ENCODE data around the gene ZBED4. TPM values are rescaled to one million over a fixed set of nuclear protein-coding genes. Genes with fewer than 3 reads are reported as not detected.

The ZBED4 gene
- total and polyA plus RNA-seq, 2 of the 13 experiments (the other 11 are each of a cell fraction or from before 2014, with no cell fraction given) = 5.4 to 9.6 TPM

DNA sequence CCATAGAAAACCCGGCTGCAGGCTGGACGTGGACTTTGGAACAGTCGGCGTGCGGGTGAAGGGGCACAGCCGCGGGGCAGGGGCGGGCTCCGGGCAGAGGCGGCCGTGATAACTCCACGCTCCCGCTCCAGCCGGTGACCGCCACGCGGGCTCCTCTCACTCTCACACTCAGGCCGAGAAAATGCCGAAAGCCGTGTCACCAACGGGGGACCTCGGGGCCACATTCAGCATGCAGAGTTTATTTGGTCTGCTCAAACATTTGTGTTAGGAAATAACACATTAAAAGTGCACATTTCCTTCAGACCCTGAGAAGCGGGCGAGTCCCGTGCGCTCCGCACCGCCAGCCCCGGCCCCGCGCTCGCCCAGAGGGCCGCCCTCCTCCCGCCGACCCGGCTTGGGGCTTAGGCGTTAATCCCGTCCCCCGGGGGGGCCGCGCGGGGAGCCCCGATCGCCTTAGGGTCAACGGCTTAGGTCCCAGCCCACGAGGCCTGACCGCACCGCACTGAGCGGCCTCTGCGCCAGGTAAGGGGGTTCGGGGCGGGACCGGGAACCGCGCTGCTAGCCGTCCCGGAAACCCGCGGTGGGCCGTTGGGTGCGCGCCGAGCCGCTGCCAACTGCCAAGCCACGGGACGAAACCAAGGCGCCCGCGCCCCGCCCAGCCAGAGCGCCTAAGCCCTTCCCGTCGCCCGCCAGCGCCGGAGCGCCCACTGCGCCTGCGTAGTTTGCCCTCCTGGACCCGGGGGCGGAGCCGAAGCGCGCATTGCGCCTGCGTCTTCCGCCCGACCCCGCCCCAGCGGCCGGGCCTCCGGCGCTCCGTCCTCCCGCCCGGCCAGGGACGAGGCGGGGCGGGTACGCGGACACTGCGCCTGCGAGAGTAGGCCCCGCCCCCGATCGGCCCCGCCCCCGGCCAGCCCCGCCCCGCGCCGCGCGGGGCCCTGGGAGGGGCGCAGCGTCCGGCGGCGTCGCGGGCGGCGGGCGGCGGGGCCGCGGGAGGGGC lies at the start of gene ZBED4 (continued):
- TF ChIP-seq, protein P1, sequence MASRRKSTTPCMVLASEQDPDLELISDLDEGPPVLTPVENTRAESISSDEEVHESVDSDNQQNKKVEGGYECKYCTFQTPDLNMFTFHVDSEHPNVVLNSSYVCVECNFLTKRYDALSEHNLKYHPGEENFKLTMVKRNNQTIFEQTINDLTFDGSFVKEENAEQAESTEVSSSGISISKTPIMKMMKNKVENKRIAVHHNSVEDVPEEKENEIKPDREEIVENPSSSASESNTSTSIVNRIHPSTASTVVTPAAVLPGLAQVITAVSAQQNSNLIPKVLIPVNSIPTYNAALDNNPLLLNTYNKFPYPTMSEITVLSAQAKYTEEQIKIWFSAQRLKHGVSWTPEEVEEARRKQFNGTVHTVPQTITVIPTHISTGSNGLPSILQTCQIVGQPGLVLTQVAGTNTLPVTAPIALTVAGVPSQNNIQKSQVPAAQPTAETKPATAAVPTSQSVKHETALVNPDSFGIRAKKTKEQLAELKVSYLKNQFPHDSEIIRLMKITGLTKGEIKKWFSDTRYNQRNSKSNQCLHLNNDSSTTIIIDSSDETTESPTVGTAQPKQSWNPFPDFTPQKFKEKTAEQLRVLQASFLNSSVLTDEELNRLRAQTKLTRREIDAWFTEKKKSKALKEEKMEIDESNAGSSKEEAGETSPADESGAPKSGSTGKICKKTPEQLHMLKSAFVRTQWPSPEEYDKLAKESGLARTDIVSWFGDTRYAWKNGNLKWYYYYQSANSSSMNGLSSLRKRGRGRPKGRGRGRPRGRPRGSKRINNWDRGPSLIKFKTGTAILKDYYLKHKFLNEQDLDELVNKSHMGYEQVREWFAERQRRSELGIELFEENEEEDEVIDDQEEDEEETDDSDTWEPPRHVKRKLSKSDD (CRISPR knock-in tag; IDR thresholded peaks at IDR 0.05; ENCODE audit: low read depth) = peak; percentile 84; the same call in 1 of the 2 replicates
- TF ChIP-seq ZNF232 (CRISPR knock-in tag; IDR thresholded peaks at IDR 0.05; ENCODE audit: borderline replicate concordance) = 0 out of 2 replicates have a peak, but pooled peaks have one; percentile 37
- TF ChIP-seq, protein P2, sequence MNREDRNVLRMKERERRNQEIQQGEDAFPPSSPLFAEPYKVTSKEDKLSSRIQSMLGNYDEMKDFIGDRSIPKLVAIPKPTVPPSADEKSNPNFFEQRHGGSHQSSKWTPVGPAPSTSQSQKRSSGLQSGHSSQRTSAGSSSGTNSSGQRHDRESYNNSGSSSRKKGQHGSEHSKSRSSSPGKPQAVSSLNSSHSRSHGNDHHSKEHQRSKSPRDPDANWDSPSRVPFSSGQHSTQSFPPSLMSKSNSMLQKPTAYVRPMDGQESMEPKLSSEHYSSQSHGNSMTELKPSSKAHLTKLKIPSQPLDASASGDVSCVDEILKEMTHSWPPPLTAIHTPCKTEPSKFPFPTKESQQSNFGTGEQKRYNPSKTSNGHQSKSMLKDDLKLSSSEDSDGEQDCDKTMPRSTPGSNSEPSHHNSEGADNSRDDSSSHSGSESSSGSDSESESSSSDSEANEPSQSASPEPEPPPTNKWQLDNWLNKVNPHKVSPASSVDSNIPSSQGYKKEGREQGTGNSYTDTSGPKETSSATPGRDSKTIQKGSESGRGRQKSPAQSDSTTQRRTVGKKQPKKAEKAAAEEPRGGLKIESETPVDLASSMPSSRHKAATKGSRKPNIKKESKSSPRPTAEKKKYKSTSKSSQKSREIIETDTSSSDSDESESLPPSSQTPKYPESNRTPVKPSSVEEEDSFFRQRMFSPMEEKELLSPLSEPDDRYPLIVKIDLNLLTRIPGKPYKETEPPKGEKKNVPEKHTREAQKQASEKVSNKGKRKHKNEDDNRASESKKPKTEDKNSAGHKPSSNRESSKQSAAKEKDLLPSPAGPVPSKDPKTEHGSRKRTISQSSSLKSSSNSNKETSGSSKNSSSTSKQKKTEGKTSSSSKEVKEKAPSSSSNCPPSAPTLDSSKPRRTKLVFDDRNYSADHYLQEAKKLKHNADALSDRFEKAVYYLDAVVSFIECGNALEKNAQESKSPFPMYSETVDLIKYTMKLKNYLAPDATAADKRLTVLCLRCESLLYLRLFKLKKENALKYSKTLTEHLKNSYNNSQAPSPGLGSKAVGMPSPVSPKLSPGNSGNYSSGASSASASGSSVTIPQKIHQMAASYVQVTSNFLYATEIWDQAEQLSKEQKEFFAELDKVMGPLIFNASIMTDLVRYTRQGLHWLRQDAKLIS (CRISPR knock-in tag; IDR thresholded peaks at IDR 0.05) = no peak
- TF ChIP-seq, protein P3, sequence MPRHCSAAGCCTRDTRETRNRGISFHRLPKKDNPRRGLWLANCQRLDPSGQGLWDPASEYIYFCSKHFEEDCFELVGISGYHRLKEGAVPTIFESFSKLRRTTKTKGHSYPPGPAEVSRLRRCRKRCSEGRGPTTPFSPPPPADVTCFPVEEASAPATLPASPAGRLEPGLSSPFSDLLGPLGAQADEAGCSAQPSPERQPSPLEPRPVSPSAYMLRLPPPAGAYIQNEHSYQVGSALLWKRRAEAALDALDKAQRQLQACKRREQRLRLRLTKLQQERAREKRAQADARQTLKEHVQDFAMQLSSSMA (CRISPR knock-in tag; IDR thresholded peaks at IDR 0.05) = 0 out of 2 replicates have a peak, but pooled peaks have one; percentile 65
- TF ChIP-seq, protein P4, sequence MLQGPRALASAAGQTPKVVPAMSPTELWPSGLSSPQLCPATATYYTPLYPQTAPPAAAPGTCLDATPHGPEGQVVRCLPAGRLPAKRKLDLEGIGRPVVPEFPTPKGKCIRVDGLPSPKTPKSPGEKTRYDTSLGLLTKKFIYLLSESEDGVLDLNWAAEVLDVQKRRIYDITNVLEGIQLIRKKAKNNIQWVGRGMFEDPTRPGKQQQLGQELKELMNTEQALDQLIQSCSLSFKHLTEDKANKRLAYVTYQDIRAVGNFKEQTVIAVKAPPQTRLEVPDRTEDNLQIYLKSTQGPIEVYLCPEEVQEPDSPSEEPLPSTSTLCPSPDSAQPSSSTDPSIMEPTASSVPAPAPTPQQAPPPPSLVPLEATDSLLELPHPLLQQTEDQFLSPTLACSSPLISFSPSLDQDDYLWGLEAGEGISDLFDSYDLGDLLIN (CRISPR knock-in tag; IDR thresholded peaks at IDR 0.05; ENCODE audit: borderline replicate concordance) = no peak
- TF ChIP-seq, protein P5, sequence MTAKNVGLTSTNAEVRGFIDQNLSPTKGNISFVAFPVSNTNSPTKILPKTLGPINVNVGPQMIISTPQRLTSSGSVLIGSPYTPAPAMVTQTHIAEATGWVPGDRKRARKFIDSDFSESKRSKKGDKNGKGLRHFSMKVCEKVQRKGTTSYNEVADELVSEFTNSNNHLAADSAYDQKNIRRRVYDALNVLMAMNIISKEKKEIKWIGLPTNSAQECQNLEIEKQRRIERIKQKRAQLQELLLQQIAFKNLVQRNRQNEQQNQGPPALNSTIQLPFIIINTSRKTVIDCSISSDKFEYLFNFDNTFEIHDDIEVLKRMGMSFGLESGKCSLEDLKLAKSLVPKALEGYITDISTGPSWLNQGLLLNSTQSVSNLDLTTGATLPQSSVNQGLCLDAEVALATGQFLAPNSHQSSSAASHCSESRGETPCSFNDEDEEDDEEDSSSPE (CRISPR knock-in tag; IDR thresholded peaks at IDR 0.05) = 0 out of 2 replicates have a peak, but pooled peaks have one; percentile 28
- TF ChIP-seq ZNF530 (CRISPR knock-in tag; IDR thresholded peaks at IDR 0.05; ENCODE audit: low read depth) = peak; percentile 87; the same call in 1 of the 2 replicates
- TF ChIP-seq CCDC6 (CRISPR knock-in tag; IDR thresholded peaks at IDR 0.05) = no peak
- TF ChIP-seq, protein P6, sequence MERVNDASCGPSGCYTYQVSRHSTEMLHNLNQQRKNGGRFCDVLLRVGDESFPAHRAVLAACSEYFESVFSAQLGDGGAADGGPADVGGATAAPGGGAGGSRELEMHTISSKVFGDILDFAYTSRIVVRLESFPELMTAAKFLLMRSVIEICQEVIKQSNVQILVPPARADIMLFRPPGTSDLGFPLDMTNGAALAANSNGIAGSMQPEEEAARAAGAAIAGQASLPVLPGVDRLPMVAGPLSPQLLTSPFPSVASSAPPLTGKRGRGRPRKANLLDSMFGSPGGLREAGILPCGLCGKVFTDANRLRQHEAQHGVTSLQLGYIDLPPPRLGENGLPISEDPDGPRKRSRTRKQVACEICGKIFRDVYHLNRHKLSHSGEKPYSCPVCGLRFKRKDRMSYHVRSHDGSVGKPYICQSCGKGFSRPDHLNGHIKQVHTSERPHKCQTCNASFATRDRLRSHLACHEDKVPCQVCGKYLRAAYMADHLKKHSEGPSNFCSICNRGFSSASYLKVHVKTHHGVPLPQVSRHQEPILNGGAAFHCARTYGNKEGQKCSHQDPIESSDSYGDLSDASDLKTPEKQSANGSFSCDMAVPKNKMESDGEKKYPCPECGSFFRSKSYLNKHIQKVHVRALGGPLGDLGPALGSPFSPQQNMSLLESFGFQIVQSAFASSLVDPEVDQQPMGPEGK (CRISPR knock-in tag; IDR thresholded peaks at IDR 0.05) = peak; percentile 89
- no peak for TF ChIP-seq SUZ12 (IDR thresholded peaks at IDR 0.05; ENCODE audit: low read depth, low read length)
- TF ChIP-seq ERF (CRISPR knock-in tag; IDR thresholded peaks at IDR 0.05) = peak; percentile 52; the same call in 1 of the 2 replicates
- TF ChIP-seq RAD21 (CRISPR knock-in tag; IDR thresholded peaks at IDR 0.05) = peak; percentile 53
- TF ChIP-seq, protein P7, sequence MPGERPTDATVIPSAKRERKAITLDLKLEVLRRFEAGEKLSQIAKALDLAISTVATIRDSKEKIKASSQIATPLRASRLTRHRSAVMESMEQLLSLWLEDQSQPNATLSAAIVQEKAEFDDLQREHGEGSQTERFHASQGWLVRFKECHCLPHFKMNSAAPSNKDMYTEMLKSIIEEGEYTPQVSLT (CRISPR knock-in tag; IDR thresholded peaks at IDR 0.05; ENCODE audit: borderline replicate concordance, low read depth) = no peak
- no peak for TF ChIP-seq PAWR (CRISPR knock-in tag; IDR thresholded peaks at IDR 0.05; ENCODE audit: borderline replicate concordance)

Measured in HepG2 (cell line).